GM18951 (cell line): ENCODE data around the gene CPNE6.

ENCODE experiments used
- POLR2A ChIP-seq: IDR thresholded peaks from 4 replicates; pipeline ENCODE4 v1.6.1; 2011; ENCODE audit warnings: mild to moderate bottlenecking; ENCODE audit not compliant: insufficient read length, insufficient read depth; ENCODE audit errors: extremely low read depth
- in situ Hi-C: fragments of 300-500 bp; cut with MboI; formaldehyde crosslinking; loops from one replicate; pipeline ENCODE4 v1.12.0; 2022; ENCODE audit warnings: low sequenced_read_pairs, mixed read lengths, inconsistent platforms; ENCODE audit not compliant: unreplicated experiment

Gene CPNE6

DNA sequence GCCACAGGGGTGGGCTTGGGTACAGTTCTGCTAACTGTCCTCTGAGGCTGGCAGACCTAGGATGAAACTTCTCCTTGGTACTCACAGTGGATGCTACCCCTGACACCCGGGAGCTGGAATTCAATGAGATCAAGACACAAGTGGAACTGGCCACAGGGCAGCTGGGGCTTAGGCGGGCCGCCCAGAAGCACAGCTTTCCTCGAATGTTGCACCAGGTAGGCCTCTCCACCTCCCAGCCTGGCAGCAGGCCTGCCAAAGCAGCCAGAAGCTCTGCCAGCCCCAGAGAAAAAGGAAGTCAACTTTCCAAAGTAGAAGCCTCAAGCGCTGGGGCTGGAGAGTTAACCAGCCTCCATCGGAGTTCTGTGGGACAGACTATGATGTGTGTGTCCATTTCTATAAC lies 45.8 kb downstream of the CPNE6 start:
- no peak for TF ChIP-seq POLR2A
- in situ Hi-C loops, result no loop called here

DNA sequence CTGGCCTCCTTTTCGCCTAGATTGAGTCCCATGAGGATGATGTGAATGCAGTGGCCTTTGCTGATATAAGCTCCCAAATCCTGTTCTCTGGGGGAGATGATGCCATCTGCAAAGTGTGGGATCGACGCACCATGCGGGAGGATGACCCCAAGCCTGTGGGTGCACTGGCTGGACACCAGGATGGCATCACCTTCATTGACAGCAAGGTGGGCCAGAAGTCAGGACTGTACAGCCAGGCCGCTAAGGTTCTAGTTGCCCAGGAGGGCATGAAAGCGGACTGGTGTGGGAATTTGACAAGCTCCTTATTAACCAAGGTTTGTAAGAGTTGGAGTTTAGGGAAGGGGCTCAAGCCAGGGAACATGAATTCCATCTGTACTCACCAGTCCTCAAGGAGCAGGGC lies 48.3 kb downstream of the CPNE6 start:
- TF ChIP-seq POLR2A, result no peak
- in situ Hi-C loops, result no loop called here

DNA sequence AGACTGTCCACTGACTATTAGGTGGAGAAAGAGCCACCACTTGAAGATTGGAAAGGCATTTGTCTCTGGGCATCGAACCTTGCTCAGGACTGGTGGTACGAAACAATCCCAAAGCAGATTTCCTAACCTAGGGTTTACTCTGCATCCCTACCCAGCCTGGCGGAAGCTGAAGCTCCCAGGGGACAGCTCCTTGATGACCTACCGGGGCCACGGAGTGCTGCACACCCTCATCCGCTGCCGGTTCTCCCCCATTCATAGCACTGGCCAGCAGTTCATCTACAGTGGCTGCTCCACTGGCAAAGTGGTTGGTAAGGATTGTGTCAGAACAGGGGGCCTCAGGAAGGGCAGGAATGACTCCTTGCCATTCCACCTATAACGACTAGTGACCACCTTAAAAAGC lies 49.8 kb downstream of the CPNE6 start:
- in situ Hi-C loops, result no loop called here
- no peak for TF ChIP-seq POLR2A

DNA sequence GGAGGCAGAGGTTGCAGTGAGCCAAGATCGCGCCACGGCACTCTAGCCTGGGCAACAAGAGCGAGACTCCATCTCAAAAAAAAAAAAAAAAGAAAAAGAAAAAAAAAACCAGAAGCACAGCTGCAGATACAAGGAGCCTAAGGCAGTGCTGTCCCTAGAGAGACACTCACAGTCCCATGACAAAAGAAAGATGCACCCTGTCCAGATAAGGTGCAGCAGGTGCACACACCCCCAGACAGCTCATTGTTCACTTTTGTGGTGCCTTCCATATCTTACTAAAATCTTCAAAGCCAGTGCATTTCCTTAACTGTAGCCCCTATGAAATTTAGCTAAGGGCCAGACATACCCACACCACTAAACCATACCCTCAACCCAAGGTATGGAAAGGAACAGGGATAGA lies 51.1 kb downstream of the CPNE6 start:
- TF ChIP-seq POLR2A, result no peak
- in situ Hi-C loops, result no loop called here

DNA sequence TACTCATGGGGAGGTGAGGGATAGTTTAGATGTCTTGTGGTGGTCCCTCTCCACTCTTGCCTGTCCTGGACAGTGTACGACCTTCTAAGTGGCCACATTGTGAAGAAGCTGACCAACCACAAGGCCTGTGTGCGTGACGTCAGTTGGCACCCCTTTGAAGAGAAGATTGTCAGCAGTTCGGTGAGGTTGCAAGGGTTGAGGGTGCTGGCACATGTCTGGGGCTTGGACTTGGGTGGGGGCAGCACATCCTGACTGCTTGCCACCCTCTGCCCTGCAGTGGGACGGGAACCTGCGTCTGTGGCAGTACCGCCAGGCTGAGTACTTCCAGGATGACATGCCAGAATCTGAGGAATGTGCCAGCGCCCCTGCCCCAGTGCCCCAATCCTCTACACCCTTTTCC lies 51.5 kb downstream of the CPNE6 start:
- no peak for TF ChIP-seq POLR2A
- in situ Hi-C loops, result no loop called here

DNA sequence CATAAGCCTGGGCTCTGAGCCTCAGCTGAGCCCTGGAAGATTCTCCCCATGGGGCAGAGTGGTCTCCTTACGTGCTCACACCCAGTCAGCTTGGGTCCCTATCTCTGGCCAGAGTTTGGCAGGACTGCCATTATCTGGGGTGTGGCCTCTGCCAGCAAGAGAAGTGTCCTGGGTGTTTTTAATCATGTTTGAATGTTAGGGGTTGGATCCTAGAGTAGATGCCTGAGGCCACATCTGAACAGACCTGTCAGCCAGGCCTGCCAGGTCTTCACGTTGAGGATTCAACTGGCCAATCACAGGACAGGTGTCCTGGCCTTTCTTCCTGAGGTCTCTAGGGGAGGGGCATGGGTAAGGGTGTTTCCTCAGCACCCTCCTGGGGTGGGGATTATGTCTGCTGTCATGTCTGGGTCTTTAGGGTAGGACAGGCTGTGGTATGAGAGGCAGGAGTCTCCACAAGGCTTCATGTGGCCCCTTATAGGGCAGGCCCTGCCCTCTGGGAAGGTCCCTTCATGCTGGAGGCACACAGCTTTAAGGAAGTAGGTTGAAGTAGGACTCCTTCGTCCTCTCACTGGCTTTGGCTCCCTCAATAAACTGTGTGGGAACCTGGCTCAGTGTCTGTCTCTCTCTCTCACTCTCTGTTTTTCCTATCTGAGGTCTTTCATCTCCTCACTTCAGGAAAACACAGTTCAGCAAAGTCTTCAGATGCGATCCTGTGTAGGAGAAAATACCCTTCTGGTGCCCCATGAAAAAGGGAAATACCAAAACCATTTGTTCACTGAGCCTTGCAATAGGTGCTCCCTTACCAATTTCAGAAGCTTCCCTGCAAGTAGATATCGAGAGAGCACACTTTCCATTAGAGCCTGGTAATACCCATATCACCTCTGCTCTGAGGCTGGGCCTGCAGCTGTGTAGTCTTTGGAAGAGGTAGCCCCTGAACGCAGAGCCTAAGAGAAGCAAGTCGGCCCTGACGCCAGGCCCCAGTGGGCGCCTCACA lies 52.4 kb downstream of the CPNE6 start:
- in situ Hi-C loops, result no loop called here
- no peak for TF ChIP-seq POLR2A

DNA sequence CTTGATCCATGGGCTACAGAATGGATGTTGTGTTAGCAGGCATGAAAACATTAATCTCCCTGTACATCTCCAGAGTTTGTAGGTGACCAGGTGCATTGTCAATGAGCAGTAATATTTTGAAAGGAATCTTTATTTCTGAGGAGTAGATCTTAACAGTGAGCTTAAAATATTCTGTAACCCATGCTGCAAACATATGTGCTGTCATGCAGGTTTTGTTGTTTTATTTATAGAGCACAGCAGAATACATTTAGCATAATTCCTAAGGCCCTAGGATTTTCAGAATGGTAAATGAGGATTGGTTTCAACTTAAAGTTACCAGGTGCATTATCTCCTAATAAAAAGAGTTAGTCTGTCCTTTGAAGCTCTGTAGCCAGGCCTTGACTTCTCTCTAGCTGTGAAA lies 55.6 kb downstream of the CPNE6 start:
- TF ChIP-seq POLR2A, result no peak
- in situ Hi-C loops, result no loop called here

DNA sequence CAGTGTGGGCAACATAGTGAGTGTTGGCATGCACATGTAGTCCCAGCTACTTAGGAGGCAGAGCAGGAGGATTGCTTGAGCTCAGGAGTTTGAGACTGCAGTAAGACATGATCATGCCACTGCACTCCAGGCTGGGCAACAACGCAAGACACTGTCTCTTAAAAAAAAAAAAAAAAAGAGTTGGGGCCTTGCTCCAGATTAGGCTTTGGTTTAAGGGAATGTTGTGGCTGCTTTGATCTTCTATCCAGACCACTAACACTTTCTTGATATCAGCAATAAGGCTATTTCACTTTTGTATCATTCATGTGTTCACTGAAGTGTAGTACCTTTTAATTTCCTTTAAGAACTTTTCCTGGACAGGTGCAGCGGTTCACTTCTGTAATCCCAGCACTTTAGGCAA lies 56.3 kb downstream of the CPNE6 start:
- TF ChIP-seq POLR2A, result no peak
- in situ Hi-C loops, result no loop called here
